GM21723 (cell line): ENCODE results near the gene RAI14.
"Not testable (repeated sequence)": the region's sequence is repeated elsewhere in the genome, so short reads cannot be mapped to it uniquely, and the experiment has no call there.

Experiments used
- ATAC-seq: cut with Tn5 transposase; IDR thresholded peaks from one replicate; pipeline ENCODE4 v1.9.1; 2021; ENCODE audit warnings: mild to moderate bottlenecking, moderate library complexity; ENCODE audit not compliant: unreplicated experiment

Gene RAI14

GRCh38 chr5:34724741-34725140 lies 68.6 kb downstream of the RAI14 start:
- no peak for ATAC-seq

DNA sequence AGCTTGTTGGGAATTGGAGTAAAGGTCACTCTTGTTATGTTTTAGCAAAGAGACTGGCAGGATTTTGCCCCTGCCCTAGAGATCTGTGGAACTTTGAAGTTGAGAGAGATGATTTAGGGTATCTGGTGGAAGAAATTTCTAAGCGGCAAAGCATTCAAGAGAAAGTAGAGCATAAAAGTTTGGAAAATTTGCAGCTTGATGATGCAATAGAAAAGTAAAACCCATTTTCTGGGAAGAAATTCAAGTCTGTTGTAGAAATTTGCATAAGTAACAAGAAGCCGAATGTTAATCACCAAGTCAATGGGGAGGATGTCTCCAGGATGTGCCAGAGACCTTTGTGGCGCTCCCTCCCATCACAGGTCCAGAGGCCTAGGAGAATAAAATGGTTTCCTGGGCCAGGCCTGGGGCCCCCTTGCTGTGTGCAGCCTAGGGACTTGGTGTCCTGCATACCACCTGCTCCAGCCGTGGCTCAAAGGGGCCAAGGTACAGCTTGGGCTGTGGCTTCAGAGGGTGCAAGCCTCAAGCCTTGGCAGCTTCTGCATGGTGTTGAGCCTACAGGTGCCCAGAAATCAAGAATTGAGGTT lies 71.1 kb downstream of the RAI14 start:
- not testable (repeated sequence) for ATAC-seq

- ATAC-seq: no peak
Observed at GRCh38 chr5:34728236-34728635, 72.1 kb downstream of the RAI14 start.

- no peak for ATAC-seq
Observed at GRCh38 chr5:34731435-34732232, 75.5 kb downstream of the RAI14 start.

DNA sequence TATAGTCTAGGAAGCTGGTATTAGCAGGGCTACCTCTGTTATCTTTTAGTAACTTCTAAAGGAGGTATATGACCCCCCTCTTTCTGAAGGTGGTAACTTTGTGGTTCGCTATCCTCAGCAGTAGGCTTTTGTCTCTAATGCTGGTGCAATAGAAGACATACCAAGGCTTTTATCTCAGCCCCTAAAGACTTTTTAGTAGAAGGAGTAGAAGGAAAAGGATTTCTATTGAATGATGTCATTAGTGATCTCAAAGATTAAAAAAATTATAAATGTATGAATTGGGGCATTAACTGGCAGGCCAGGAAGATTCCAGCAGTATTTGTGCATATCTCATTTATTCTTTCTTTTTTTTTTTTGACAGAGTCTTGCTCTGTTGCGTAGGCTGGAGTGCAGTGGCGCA lies 78.2 kb downstream of the RAI14 start:
- ATAC-seq: no peak

- no peak for ATAC-seq
Observed at GRCh38 chr5:34735491-34736426, 79.6 kb downstream of the RAI14 start.

DNA sequence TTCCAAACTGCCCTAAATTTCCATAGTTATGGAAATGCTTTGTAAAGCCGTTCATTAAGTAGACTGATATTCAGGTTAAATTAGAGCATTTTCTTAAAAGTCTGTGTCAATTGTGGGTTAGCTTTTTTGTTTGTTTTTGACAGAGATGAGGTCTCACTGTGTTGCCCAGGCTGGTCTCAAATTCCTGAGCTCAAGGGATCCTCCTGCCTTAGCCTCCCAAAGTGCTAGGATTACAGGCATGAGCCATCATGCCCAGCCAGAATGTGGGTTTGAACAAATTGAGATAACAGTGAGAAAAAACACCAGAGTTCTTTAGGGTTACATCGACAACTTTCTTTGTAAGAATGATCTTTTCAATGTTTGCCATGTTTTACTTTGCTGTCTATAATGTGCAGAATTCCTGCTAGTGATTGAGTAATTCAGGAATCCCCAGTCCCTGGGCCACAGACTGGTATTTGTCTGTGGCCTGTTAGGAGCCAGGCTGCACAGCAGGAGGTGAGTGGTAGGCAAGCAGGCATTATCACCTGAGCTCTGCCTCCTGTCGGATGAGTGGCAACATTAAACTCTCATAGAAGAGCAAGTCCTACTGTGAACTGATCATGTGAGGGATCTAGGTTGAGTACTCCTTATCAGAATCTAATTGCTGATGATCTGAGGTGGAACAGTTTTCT lies 80.5 kb downstream of the RAI14 start:
- no peak for ATAC-seq

DNA sequence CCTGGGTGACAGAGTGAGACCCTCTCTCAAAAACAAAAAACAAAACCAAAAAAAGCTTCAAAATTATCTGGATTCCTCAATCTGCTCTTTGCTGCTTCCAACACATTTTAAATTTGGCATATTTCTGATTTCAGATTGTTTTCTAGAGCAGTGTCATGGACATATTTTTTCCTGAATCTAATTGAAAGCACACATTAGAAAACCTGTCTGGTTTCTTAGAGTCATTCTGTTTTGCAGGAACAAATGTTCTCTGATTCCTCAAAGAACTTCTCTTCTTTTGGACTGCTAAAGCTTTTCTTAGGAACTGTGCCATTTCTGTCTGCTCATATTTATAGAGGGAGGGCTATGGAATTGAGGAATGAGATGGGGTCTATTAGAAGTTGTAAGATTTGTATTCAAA lies 81.6 kb downstream of the RAI14 start:
- no peak for ATAC-seq

GRCh38 chr5:34738381-34738780 lies 82.3 kb downstream of the RAI14 start:
- ATAC-seq: no peak

- ATAC-seq: no peak
Observed at GRCh38 chr5:34740389-34740806, 84.3 kb downstream of the RAI14 start.

- no peak for ATAC-seq
Observed at GRCh38 chr5:34742061-34742460, 85.9 kb downstream of the RAI14 start.

DNA sequence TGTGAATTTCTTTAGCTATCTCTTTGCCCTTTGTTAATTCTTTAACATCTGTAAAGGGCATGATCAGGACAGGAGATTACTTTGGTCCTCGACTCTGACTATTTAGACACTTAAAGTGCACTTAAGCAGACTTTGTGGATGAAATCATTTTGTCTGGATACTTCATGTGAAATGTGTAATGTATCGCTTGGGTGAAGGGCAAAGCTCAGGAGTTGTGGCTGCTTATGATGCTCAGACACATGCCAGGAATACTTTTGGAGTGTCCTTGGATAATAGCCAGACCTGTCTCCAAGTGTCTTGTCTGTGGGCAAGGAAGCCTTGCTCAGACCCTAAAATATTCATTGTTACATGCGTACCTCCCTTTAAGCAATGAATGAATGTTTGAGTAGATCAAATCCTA lies 87.8 kb downstream of the RAI14 start:
- ATAC-seq: no peak

DNA sequence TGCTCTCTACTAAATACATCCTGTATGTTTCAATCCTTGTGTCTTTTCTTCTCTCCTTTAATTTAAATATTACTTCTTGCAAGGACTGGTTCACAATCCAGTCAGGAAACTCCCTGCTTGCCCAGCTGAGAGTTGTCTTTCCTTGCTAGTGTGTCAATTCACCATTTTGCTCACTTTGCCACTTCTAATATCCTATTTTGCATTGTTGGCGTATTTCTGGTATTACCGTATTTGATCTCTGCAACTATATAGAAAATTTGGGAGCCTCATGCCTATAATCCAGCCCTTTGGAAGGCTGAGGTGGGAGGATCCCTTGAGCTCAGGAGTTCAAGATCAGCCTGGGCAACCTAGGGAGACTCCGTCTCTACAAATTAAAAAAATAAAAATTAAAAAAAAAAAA lies 92.3 kb downstream of the RAI14 start:
- no peak for ATAC-seq

- ATAC-seq: no peak
Observed at GRCh38 chr5:34749431-34749873, 93.3 kb downstream of the RAI14 start.

DNA sequence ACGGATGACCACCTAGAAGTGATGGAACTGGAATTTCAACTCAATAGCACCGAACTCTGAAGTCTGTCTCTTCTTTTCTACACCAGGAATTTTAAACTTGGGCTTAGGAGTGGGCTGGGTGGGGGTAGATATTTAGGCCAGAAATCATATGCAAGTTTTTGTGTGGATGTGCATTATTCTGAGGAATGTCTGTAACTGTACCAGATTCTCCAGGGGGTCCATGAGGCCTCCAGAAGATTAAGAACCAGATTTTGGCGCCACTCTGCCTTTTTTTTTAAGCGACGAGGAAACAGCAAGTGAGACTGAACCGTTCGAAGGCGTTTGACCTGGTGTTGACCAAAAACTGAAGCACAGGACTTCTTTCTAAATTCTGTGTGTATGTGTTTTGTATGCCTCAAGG lies 94.1 kb downstream of the RAI14 start:
- no peak for ATAC-seq

- ATAC-seq: no peak
Observed at GRCh38 chr5:34751807-34752736, 95.9 kb downstream of the RAI14 start.

DNA sequence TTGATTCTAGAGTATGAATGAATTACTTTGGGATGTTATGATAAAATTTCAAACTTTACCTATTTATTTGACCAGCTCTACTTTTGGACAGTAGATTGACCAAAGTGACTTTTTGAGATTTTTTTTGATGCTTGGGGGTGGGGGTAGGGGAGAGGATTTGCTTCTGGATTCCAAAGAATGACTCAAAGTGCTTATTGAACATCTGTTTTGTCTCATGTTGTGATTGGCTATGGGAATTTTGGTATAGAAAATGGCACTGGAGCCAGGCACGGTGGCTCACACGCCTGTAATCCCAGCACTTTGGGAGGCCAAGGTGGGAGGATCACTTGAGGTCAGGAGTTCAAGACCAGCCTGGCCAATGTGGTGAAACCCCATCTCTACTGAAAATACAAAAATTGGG lies 97.1 kb downstream of the RAI14 start:
- not testable (repeated sequence) for ATAC-seq

DNA sequence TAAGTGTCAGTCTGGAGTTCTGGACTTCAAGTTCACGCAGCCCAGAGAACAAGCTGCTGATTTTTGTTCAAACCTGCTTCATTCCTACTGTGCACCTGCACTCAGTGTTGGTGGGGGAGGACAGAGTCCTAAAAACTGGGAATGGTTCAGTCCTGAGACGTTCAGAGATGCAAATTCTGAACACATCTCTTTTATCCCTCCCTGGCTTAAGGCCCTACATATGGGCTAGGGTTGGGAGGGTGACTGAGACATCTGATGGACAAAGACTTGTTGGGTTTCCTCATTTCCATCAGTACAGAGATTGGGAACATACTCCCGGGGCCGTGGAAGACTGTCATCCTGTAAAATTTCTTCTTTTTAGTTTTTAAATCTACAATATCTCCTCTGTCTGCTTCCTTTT lies 99.8 kb downstream of the RAI14 start:
- no peak for ATAC-seq

GRCh38 chr5:34756781-34757624 lies 100.9 kb downstream of the RAI14 start:
- no peak for ATAC-seq
